ENCODE measurements around the gene ENSA.
"Not testable (repeated sequence)": the region's sequence is repeated elsewhere in the genome, so short reads cannot be mapped to it uniquely, and the experiment has no call there.

Gene ENSA

GRCh38 chr1:150579945-150580642 is 49.3 kb downstream of the ENSA start:
- DNase-seq: no peak

- peak; percentile 100 for DNase-seq
Measured at GRCh38 chr1:150579110-150579944, 50.1 kb downstream of the ENSA start, which contains the start of gene MCL1. Gene MCL1, minus strand, starts transcription at chr1:150579610. Its CDS starts 80 bp downstream, at chr1:150579530.

GRCh38 chr1:150578272-150579109 is 50.9 kb downstream of the ENSA start:
- DNase-seq: peak; percentile 98

- DNase-seq: no peak
Measured at GRCh38 chr1:150577557-150578271, 51.7 kb downstream of the ENSA start.

GRCh38 chr1:150576794-150577556 is 52.4 kb downstream of the ENSA start:
- DNase-seq: no peak

- DNase-seq: no peak
Measured at GRCh38 chr1:150576367-150576711, 53.1 kb downstream of the ENSA start.

GRCh38 chr1:150575518-150576366 is 53.7 kb downstream of the ENSA start:
- DNase-seq: no peak

GRCh38 chr1:150575072-150575489 is 54.3 kb downstream of the ENSA start:
- no peak for DNase-seq

GRCh38 chr1:150574260-150575071 is 54.9 kb downstream of the ENSA start:
- no peak for DNase-seq

- not testable (repeated sequence) for DNase-seq
Measured at GRCh38 chr1:150573648-150574071, 55.8 kb downstream of the ENSA start.

- DNase-seq: no peak
Measured at GRCh38 chr1:150572918-150573647, 56.3 kb downstream of the ENSA start.

Measured in DMS 273 treated with DMSO at 0.1 percent for 48 hours (cell line).